Measurements from ENCODE around the gene PCDH18.

GRCh38 chr4:137572163-137572562 lies 39.9 kb upstream of the PCDH18 start:
- TF ChIP-seq CTCF (IDR thresholded peaks at IDR 0.05) (no peak), EP300 (IDR thresholded peaks at IDR 0.05; ENCODE audit: low read depth) (no peak), POLR2AphosphoS5 (IDR thresholded peaks at IDR 0.05) (no peak)

Measured in transverse colon (tissue), 4 donors.